GM18508 (cell line): ENCODE data around the gene TMC5.
"Not testable (repeated sequence)": the region's sequence is repeated elsewhere in the genome, so short reads cannot be mapped to it uniquely, and the experiment has no call there.

ENCODE experiments used
- ATAC-seq: cut with Tn5 transposase; IDR thresholded peaks from one replicate; pipeline ENCODE4 v1.9.1; 2021; ENCODE audit warnings: moderate number of reproducible peaks; ENCODE audit not compliant: insufficient read depth, unreplicated experiment

The TMC5 gene

GRCh38 chr16:19417640-19418039, at the start of gene TMC5:
Gene TMC5, plus strand, starts transcription at chr16:19417883. Its CDS starts 22,156 bp downstream, at chr16:19440039.
- ATAC-seq, result no peak

DNA sequence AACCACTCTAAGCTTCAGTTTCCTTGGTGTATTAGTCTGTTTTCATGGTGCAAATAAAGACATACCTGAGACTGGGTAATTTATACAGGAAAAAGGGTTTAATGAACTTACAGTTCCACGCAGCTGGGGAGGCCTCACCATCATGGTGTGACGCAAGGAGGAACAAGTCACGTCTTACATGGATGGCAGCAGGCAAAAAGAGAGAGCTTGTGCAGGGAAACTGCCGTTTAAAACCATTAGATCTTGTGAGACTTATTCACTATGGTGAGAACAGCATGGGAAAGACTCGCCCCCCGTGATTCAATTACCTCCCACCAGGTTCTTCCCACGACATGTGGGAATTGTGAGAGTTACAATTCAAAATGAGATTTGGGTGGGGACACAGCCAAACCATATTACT, 45.1 kb upstream of the TMC5 start:
- not testable (repeated sequence) for ATAC-seq

GRCh38 chr16:19374402-19374801, 43.3 kb upstream of the TMC5 start:
- ATAC-seq, result no peak

DNA sequence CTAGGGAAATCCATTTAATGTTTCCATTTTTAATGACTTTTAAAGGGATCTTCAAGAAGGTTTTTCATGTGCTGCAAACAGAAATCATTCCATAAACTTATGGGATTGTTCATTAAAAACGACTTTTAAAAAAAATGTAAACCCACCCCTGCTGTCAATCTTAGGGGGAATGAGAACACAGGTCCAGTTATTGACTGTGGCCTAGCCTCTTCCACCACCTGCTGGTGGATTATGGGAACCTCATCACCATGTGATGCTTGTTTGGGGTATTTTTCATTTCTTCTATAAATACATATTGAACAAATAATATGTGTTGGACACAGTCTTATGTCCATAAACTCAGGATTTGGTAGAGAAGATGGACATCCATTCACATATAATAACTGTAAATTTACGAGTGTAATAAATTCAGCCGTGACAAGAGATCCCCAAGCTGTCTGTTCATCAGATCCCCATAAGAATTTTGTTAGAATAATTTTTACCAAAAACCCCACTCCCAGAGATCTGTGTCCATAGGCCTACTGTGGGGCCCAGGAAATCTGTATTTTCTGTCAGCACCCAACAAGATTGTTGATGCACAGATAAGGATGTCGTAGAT, 42.0 kb upstream of the TMC5 start:
- ATAC-seq, result no peak

DNA sequence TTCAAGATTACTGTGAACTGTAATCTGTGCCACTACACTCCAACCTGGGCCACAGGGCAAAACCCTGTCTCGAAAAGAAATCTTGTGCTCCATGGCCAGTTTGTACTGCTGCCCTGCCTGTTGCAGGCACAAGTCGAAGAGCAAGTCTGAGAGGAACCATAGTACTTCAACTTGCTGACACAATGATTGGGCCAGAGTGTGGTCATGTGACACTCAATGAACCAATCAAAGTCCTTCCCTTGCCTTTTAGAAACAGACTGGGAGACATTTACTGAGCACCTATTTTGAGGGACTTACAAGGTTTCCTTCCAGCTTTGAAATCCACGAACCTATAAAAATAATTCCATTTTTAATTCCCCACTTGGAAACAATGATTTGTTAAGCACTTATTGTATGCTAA, 39.8 kb upstream of the TMC5 start:
- no peak for ATAC-seq

DNA sequence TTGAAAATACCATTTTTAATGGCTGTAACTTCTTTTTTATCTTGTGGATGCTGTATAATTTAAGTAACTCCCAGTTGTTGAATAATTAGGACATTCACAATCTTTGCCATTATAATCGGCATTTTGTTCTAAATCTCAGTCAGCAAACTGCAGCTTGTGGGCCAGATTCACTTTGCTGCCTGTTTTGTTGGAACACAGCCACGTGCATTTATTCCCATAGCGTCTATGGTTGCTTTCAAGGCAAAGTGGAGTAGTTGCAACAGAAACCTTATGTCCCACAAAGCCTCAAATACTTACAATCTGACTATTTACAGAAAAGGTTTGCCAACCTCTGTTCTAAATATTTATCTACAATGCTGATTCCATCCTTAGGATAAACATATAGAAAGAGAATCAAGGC, 39.2 kb upstream of the TMC5 start:
- no peak for ATAC-seq

DNA sequence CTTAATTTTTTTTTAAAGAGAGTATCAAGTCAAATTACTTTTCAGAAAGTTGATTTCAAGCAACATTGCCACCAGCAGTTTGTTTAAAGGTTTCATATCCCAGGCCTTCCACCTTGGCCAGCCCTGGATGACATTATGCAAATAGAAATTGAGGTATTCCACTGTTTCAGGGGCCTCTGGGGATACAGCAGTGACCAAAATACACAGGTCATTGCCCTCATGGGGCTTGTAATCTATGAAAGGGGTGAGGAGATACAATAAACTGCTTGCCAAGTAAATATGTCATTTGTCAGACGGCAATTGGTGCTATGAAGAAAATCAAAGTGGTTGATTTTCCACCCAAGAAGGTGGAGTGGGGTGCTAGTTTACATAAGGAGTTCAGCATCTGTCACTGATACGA, 37.8 kb upstream of the TMC5 start:
- ATAC-seq, result no peak

- ATAC-seq, result no peak
Measured at GRCh38 chr16:19380328-19380727, 37.4 kb upstream of the TMC5 start.

DNA sequence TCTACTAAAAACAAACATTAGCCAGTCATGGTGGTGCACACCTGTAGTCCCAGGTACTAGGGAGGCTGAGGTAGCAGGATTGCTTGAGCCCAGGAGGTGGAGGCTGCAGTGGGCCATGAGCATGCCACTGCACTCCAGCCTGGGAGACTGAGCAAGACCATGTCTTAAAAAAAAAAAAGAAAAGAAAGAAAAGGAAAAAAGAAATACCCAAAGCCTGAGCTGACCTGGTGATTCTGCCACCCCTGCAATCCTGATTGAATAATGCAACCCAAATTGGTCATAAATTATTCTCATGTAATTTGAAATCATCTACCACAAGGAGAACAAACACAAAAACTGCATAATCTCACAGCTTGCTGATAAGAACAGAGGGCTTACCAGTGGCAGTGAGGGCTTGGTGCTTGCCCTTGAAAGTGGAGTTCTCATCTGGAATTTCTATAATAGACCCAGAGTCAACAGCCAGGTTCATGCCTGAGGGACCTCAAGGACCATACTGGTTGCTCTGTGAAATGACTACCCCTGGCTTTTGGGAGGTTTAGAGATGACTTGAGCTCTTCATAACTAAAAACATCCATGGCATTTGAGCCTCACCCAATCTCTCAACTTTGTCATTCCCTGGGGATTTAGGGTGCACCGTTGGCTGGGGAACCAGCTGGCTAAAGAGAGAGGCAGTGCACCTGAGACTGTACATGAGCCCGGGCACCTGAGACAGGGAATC, 35.4 kb upstream of the TMC5 start:
- no peak for ATAC-seq

GRCh38 chr16:19382887-19383816, 34.5 kb upstream of the TMC5 start:
- ATAC-seq, result no peak

GRCh38 chr16:19384656-19385055, 33.0 kb upstream of the TMC5 start:
- ATAC-seq, result no peak

DNA sequence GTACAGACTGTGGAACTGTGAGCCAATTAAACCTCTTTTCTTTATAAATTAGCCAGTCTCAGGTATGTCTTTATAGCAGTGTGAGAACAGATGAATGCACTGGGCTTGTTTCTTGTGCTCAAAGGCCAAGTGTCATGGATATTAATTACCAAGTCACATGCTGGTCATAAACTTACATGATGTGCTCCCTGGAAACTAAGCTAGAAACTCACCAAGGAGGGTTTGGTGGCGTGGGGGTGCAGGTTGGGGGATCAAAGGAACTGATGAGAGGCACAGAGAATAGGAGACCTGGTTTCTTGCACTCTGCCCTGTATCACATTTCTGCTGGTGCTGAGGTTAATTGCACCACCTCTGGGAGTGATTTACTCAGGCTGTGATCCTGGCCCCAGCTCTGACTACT, 31.2 kb upstream of the TMC5 start:
- no peak for ATAC-seq

GRCh38 chr16:19389246-19389645, 28.4 kb upstream of the TMC5 start:
- ATAC-seq, result no peak

- not testable (repeated sequence) for ATAC-seq
Measured at GRCh38 chr16:19391185-19391776, 26.4 kb upstream of the TMC5 start.

DNA sequence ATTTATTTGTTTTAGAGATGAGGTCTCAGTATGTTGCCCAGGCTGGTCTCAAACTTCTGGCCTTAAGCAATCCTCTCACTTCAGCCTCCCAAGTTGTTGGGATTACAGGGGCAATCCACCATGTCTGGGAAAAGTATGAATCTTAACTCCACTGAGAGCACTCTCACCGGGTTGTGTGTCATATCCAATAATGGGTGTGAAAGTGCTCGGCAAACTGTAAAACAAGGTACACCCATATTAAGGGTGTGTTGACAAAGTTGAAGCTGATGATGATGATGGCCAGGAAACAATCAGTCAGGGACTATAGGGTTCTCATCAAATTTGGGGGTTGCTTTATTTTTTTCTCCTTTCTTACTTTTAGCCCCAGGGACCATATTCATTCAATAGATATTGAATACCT, 25.3 kb upstream of the TMC5 start:
- ATAC-seq, result no peak

DNA sequence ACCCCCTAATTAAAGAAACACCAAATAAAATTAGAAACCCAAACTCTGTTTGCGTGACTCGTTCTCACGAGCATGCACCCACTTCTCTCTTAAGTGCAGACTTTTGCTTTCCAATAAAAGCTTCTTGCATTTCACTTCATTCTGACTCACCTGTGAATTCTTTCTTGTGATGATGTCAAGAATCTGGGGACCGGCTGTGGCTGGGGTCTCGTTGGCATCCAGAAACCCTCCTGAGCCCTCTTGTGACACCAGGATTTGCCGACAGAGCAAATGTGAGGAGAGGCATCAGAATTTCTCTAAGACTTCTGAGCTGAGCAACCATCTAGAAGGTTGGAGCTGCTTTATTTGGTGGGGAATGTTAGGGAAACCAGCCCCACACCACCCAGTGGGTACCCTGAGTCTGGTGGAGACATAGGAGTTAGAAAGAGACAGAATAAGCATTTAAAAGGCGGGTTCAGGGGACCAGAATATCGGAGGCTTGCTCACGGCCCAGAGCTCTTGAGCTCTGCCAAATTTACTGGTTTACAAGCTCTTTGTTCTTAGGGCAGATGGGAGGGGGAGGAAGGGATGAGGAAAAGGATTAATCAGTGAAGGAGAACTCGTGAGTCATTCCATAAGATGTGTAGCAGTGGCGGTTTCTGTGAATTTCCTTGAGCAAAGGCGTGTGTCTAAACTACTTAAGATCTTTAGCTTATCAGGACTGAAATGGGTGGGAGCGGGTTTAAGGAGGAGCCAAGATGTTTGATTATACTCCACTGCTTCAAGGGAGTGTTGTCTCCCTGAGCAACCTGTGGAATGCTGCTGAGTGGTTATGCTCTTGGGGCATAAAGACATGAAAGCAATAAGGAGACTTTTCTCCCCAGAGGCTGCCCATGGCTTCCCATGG, 24.2 kb upstream of the TMC5 start:
- ATAC-seq, result no peak

GRCh38 chr16:19395646-19396267, 21.9 kb upstream of the TMC5 start:
- ATAC-seq, result not testable (repeated sequence)

GRCh38 chr16:19396555-19397011, 21.1 kb upstream of the TMC5 start:
- no peak for ATAC-seq

DNA sequence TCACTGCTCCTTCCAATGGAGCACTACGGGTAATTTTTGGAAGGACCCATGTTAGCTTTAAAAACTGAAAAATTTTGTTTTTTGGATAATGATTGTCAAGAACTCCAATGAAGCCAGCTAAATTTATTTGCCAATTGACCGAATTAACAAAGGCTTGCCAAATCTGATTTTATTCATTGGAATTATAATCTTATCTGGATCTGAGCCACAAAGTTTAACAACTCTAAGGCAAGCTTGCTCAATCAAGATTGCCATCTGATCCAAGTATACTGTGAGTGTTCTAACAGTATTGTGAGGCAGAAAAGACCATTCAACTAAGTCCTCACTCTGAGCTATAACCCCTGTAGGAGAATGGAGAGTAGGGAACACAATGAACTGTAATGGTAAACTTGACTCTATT, 20.3 kb upstream of the TMC5 start:
- not testable (repeated sequence) for ATAC-seq
